ENCODE results near the gene SNORC.

SNORC gene

DNA sequence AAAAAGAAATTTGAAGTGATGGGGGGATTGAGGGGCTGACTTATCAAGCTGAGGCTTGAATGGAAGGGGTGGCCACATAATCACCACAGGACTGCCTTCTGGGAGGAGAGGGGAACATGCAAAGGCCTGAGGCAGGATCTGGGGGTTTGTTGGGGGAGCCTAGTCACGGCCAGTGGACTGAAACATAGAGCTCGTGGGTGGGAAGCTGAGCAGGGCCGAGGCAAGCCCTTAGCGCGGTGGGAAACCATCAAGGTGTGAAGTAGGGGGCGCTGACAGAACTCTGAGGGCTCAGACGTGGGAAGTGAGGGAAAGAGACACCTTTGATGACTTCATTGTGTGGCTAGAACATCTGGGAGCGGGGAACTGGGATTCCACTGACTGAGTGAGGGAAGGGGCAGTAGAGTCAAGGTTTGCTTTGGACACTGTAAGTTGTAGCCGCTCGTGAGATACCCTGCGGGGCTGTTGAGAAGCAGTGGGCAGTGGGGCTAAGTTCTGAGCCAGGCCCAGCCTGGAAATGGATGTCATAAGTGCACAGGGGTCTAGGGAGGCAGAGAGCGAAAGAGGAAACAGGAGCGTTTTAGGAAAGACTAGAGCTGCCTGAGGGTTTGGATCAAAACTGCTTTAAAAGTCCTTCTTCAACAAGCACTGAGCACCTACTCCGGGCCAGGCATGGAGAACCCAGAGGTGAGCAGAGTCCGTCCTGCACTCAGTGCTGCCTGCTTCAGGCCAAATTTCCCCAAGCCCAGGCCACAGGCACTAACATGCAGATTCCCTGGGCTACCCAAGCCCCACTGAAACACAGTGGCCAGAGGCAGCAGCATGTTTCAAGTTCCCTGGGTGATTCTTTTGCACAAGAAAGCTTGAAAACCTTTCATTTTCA lies 686 bp upstream of the SNORC start:
- Histone ChIP-seq H3K4ac (ENCODE audit: low read depth, low read length) (no peak overlapping the region), H3K4me1 (ENCODE audit: control insufficient read depth, low read depth, low read length) (no peaks in the 10 kb centered on the region), H2BK15ac (replicated peaks; ENCODE audit: low read depth) (no peak overlapping the region), H3K27ac (ENCODE audit: low read depth, low read length) (no peak overlapping the region), H4K5ac (ENCODE audit: low read length) (no peak overlapping the region), H3K9ac (ENCODE audit: low read length) (no peak overlapping the region), H3K4me3 (ENCODE audit: low read length) (no peak overlapping the region), H3K79me1 (ENCODE audit: low read length) (no peaks in the 10 kb centered on the region), H2BK5ac (ENCODE audit: low read length) (no peak overlapping the region), H3K36me3 (ENCODE audit: control insufficient read depth, insufficient read depth, low read length) (no peaks in the 10 kb centered on the region), H3K27me3 (ENCODE audit: insufficient read depth, low read length, poor library complexity) (no peaks in the 10 kb centered on the region), H2BK120ac (ENCODE audit: low read depth, low read length) (no peak overlapping the region), H3K4me2 (ENCODE audit: low read length) (no peak overlapping the region), H2AK5ac (ENCODE audit: low read length) (no peak overlapping the region), H3K18ac (ENCODE audit: low read length) (no peak overlapping the region), H4K8ac (ENCODE audit: low read depth, low read length) (no peak overlapping the region), H3K56ac (ENCODE audit: low read length) (no peak overlapping the region), H3K79me2 (ENCODE audit: control insufficient read depth, insufficient read depth, low read length) (no peaks in the 10 kb centered on the region), H3K23ac (ENCODE audit: low read length) (no peak overlapping the region)
- peak; percentile 65 for DNase-seq
- WGBS (ENCODE audit: extremely low coverage, insufficient coverage, low lambda C conversion rate): no CpG with 5 or more reads among the region's 15 CpGs

DNA sequence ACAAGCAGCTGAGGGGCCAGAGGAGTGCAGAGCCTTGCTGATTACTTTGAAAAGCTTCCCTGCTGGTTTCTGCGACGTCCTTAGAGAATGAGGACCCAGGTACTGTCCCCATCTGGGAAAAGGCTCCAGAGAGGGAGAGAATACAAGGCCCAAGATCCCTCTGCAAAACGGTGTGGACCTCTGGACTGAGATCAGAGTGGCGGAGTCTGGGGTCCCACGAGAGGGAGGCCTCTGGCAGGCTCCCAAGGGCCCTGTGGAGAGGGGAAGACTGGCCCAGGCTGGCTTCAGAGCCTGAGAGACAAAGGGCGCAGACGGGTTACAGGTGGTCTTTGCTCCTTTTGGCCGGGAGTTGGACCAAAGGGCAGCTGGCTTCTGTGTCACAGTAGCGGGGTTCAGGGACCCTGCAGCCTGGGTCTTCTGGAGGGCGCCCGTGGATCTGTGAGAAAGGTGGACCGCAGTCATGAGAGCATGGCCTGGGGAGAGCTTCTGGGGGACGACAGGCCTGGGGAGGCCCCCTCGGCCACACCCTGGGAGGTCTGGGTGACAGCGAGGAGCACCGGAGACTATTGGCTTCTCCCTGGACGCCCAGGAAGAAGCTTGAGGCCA lies 805 bp downstream of the SNORC start:
- Histone ChIP-seq H3K9ac (ENCODE audit: low read length) (no peak overlapping the region), H3K56ac (ENCODE audit: low read length) (no peak overlapping the region), H3K4me2 (ENCODE audit: low read length) (no peak overlapping the region), H3K79me2 (ENCODE audit: control insufficient read depth, insufficient read depth, low read length) (no peaks in the 10 kb centered on the region), H2BK15ac (replicated peaks; ENCODE audit: low read depth) (no peak overlapping the region), H4K5ac (ENCODE audit: low read length) (no peak overlapping the region), H3K4me3 (ENCODE audit: low read length) (no peak overlapping the region), H3K79me1 (ENCODE audit: low read length) (no peaks in the 10 kb centered on the region), H3K27me3 (ENCODE audit: insufficient read depth, low read length, poor library complexity) (no peaks in the 10 kb centered on the region), H3K36me3 (ENCODE audit: control insufficient read depth, insufficient read depth, low read length) (no peaks in the 10 kb centered on the region), H2AK5ac (ENCODE audit: low read length) (no peak overlapping the region), H3K4me1 (ENCODE audit: control insufficient read depth, low read depth, low read length) (no peaks in the 10 kb centered on the region), H3K4ac (ENCODE audit: low read depth, low read length) (no peak overlapping the region), H3K23ac (ENCODE audit: low read length) (no peak overlapping the region), H2BK120ac (ENCODE audit: low read depth, low read length) (no peak overlapping the region), H3K18ac (ENCODE audit: low read length) (no peak overlapping the region), H2BK5ac (ENCODE audit: low read length) (no peak overlapping the region), H3K27ac (ENCODE audit: low read depth, low read length) (no peak overlapping the region), H4K8ac (ENCODE audit: low read depth, low read length) (no peak overlapping the region)
- DNase-seq: no peak
- no CpG with 5 or more reads among the region's 17 CpGs for WGBS (ENCODE audit: extremely low coverage, insufficient coverage, low lambda C conversion rate)

DNA sequence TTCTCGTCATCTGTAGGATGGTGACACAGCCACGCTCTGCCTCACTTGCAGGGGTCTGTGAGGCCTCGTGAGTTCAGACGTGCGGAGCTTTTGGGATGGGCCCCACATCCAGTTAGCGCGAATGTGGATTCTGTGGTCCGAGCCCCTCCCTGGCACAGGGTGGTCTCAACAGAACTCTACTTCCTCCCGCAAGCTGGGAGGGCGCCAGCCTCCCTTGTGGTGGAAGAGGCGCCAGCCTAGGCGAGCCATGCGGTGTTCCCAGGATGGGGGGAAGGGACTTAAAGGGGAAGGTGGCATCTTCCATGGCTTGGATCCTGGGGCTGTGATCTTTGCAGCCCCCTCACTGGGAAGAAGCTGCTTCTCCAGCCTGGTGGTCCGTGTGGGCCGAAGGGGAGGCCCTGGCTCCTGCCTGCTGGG lies 1.4 kb downstream of the SNORC start:
- Histone ChIP-seq H3K18ac (ENCODE audit: low read length) (no peak overlapping the region), H4K5ac (ENCODE audit: low read length) (no peak overlapping the region), H3K4me3 (ENCODE audit: low read length) (no peak overlapping the region), H3K4ac (ENCODE audit: low read depth, low read length) (no peak overlapping the region), H2BK15ac (replicated peaks; ENCODE audit: low read depth) (no peak overlapping the region), H3K9ac (ENCODE audit: low read length) (no peak overlapping the region), H3K4me1 (ENCODE audit: control insufficient read depth, low read depth, low read length) (no peaks in the 10 kb centered on the region), H3K79me1 (ENCODE audit: low read length) (no peaks in the 10 kb centered on the region), H3K79me2 (ENCODE audit: control insufficient read depth, insufficient read depth, low read length) (no peaks in the 10 kb centered on the region), H2BK120ac (ENCODE audit: low read depth, low read length) (no peak overlapping the region), H3K27ac (ENCODE audit: low read depth, low read length) (no peak overlapping the region), H2BK5ac (ENCODE audit: low read length) (no peak overlapping the region), H3K36me3 (ENCODE audit: control insufficient read depth, insufficient read depth, low read length) (no peaks in the 10 kb centered on the region), H4K8ac (ENCODE audit: low read depth, low read length) (no peak overlapping the region), H3K56ac (ENCODE audit: low read length) (no peak overlapping the region), H2AK5ac (ENCODE audit: low read length) (no peak overlapping the region), H3K4me2 (ENCODE audit: low read length) (no peak overlapping the region), H3K27me3 (ENCODE audit: insufficient read depth, low read length, poor library complexity) (no peaks in the 10 kb centered on the region), H3K23ac (ENCODE audit: low read length) (no peak overlapping the region)
- no peak for DNase-seq
- WGBS (ENCODE audit: extremely low coverage, insufficient coverage, low lambda C conversion rate): no CpG with 5 or more reads among the region's 15 CpGs

DNA sequence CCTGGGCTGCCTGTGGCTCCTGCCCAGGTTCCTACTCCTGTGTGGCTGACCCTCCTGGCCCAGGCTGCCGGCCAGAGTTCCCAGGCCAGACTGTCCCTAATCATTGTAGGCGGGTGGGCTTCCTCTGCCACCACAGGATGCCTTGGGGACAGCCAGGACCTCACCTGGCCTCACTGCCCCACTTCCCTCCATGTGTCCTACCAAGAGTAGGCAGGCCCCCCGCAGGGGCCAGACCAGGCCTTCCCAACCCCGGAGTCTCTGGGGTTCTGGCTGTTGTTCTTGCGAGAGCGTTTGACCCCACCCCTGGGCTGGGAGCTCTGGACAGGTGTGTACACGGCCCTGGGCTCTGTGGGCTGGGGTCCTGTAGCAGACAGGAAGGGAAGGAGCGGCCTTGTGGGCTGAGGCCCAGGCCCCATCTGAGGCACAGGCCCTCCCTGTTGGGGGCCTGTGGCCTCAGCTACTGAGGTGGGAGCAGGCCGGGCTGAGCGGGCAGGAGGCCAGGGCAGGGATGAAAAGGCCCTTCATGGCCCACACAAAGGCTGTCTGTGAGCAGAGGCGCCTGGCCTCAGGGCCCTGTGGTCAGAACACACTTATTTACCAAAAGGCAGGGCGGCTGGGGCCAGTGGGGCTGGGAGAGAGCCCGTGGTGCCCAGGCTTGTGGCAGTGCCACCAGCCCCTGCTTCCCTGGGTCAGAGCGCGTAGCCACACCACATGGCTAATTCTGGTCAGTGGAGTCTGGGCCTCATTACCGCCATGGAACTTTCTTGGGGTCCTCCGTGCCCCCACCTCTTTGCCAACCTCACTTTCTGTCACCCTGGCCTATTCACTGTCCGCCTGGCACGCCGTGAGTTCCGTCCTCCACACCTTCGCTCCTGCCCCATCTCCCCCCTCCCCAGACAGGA lies 2.0 kb downstream of the SNORC start:
- no CpG with 5 or more reads among the region's 22 CpGs for WGBS (ENCODE audit: extremely low coverage, insufficient coverage, low lambda C conversion rate)
- Histone ChIP-seq H4K8ac (ENCODE audit: low read depth, low read length) (no peak overlapping the region), H2BK120ac (ENCODE audit: low read depth, low read length) (no peak overlapping the region), H3K79me2 (ENCODE audit: control insufficient read depth, insufficient read depth, low read length) (no peaks in the 10 kb centered on the region), H3K27ac (ENCODE audit: low read depth, low read length) (no peak overlapping the region), H4K5ac (ENCODE audit: low read length) (no peak overlapping the region), H2BK5ac (ENCODE audit: low read length) (no peak overlapping the region), H3K79me1 (ENCODE audit: low read length) (no peaks in the 10 kb centered on the region), H3K18ac (ENCODE audit: low read length) (no peak overlapping the region), H3K56ac (ENCODE audit: low read length) (no peak overlapping the region), H3K4me1 (ENCODE audit: control insufficient read depth, low read depth, low read length) (no peaks in the 10 kb centered on the region), H2AK5ac (ENCODE audit: low read length) (no peak overlapping the region), H3K4ac (ENCODE audit: low read depth, low read length) (no peak overlapping the region), H3K4me3 (ENCODE audit: low read length) (no peak overlapping the region), H3K23ac (ENCODE audit: low read length) (no peak overlapping the region), H3K4me2 (ENCODE audit: low read length) (no peak overlapping the region), H3K36me3 (ENCODE audit: control insufficient read depth, insufficient read depth, low read length) (no peaks in the 10 kb centered on the region), H3K27me3 (ENCODE audit: insufficient read depth, low read length, poor library complexity) (no peaks in the 10 kb centered on the region), H2BK15ac (replicated peaks; ENCODE audit: low read depth) (no peak overlapping the region), H3K9ac (ENCODE audit: low read length) (no peak overlapping the region)
- no peak for DNase-seq

DNA sequence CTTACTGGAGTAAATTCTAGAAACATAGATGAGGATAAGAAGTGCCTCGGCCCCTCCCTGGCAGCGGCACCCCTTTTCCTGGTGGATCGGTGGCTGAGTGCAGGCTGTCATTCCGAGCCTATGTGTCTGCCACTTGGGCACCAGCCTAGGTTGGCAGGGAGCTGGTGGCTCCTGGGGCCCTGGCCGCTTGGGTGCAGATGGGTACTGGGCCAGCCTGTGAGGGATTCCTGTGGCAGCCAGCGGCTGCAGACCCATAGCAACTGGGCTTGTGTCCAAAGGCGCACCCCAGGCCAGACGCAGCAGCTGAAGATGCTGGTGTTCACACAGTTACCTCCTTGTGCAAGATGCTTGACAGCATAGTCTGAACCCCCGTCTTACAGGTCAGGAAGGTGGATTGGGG lies 2.8 kb downstream of the SNORC start:
- H3K4me3 ChIP-seq (ENCODE audit: low read length): no peak overlapping the region
- no peaks in the 10 kb centered on the region for H3K36me3 ChIP-seq (ENCODE audit: control insufficient read depth, insufficient read depth, low read length)
- H2BK120ac ChIP-seq (ENCODE audit: low read depth, low read length): no peak overlapping the region
- no peaks in the 10 kb centered on the region for H3K79me2 ChIP-seq (ENCODE audit: control insufficient read depth, insufficient read depth, low read length)
- H3K27ac ChIP-seq (ENCODE audit: low read depth, low read length): no peak overlapping the region
- no peak overlapping the region for H4K5ac ChIP-seq (ENCODE audit: low read length)
- no peak overlapping the region for H3K18ac ChIP-seq (ENCODE audit: low read length)
- DNase-seq: no peak
- H2AK5ac ChIP-seq (ENCODE audit: low read length): no peak overlapping the region
- no peaks in the 10 kb centered on the region for H3K27me3 ChIP-seq (ENCODE audit: insufficient read depth, low read length, poor library complexity)
- H3K4ac ChIP-seq (ENCODE audit: low read depth, low read length): no peak overlapping the region
- no peak overlapping the region for H3K56ac ChIP-seq (ENCODE audit: low read length)
- no peak overlapping the region for H2BK15ac ChIP-seq (replicated peaks; ENCODE audit: low read depth)
- WGBS (ENCODE audit: extremely low coverage, insufficient coverage, low lambda C conversion rate): no CpG with 5 or more reads among the region's 9 CpGs
- no peak overlapping the region for H4K8ac ChIP-seq (ENCODE audit: low read depth, low read length)
- H3K23ac ChIP-seq (ENCODE audit: low read length): no peak overlapping the region
- no peaks in the 10 kb centered on the region for H3K79me1 ChIP-seq (ENCODE audit: low read length)
- H3K4me1 ChIP-seq (ENCODE audit: control insufficient read depth, low read depth, low read length): no peaks in the 10 kb centered on the region
- no peak overlapping the region for H2BK5ac ChIP-seq (ENCODE audit: low read length)
- H3K4me2 ChIP-seq (ENCODE audit: low read length): no peak overlapping the region
- H3K9ac ChIP-seq (ENCODE audit: low read length): no peak overlapping the region

Measured in mesendoderm (in vitro differentiated cells).